ENCODE data around the gene ROR2.

Gene ROR2

GRCh38 chr9:91732187-91733005 is 217.6 kb downstream of the ROR2 start:
- DNase-seq, result no peak

DNA sequence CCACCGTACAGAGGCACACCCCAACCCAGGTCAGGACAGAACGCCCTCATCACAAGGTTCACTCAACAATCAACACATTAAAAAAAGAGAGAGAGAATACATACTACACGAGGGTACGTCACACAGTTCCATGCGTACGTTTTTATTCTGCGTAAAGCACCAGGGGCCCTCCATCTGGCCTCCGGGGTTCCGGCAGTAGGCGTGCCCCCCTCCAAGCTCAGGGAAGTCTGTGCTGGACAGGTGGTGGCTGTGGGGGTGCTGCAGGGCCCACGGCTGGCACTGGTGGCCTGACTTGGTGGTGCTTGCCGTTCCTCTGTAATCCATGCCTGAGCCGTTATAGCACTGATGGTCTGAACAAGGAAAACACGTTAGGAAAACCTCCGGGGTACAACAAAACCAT is 219.2 kb downstream of the ROR2 start:
- no peak for DNase-seq

DNA sequence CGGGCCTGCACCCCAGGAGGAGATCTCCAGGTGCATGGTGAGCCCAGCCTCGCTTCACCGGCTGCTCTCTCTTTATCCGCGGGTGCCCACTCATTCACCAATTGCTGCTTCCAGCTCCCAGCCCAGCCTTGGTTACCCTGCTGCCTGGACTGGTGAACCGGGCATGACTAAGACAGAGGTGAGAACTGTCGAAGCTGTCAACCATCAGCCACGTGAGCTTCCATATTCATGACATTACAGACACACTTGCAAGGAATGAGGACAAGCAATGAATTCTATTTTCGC is 220.5 kb downstream of the ROR2 start:
- no peak for DNase-seq

- DNase-seq, result no peak
These were observed 222.1 kb downstream of the ROR2 start for GRCh38 chr9:91727972-91728371.

DNA sequence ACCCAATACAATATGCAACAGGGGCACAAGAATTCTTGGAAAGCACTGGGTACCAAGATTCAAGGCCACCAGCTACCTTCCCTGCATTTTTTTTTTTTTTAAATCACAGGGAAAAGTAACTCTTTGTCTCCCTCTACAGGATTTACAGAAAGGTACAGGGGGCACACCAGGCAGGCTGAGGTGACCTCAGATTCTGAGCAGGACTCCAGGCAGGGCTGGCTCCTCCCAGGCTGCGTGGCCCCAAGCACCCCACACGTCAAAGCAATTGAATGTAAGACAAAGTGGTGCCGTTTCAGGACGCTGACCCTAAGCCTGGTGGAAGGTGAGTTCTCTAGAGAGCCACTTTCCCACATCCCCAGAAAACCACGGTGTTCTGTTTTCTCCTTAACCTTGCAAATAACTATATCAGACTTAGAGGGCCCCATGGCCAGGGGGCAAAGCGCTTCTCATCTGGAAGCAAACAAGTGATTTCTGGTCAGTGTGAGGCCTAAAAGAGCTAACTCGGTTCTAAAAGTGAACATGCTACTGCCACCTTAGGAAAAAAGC is 222.6 kb downstream of the ROR2 start:
- peak; percentile 14 to 34 for DNase-seq

GRCh38 chr9:91726406-91727100 is 223.5 kb downstream of the ROR2 start:
- DNase-seq, result no peak

DNA sequence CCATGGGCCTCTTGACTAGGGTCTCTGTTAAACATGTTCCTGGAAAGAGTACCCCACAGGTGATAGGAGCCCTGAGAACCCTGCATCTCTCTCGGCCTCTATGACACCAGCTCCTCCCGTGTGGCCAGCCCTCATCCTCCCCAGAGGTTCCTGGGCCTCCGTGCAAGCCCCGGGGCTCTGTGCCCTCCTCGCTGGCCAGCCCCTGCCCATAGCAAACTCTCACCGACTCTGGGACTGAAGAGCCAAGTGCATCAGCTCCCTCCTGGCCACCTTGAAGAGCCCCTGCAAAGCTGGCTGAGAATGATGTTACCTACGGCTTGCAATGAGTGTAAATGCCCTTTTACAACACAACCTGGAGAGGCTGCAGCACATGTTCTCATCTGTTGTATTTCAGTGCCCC is 224.4 kb downstream of the ROR2 start:
- DNase-seq, result no peak

- DNase-seq, result no peak
These were observed 225.2 kb downstream of the ROR2 start for GRCh38 chr9:91724609-91725505.

GRCh38 chr9:91724068-91724440 is 226.0 kb downstream of the ROR2 start:
- no peak for DNase-seq

- no peak for DNase-seq
These were observed 226.5 kb downstream of the ROR2 start for GRCh38 chr9:91723420-91724067.

- no peak for DNase-seq
These were observed 229.0 kb downstream of the ROR2 start for GRCh38 chr9:91720751-91721705.

DNA sequence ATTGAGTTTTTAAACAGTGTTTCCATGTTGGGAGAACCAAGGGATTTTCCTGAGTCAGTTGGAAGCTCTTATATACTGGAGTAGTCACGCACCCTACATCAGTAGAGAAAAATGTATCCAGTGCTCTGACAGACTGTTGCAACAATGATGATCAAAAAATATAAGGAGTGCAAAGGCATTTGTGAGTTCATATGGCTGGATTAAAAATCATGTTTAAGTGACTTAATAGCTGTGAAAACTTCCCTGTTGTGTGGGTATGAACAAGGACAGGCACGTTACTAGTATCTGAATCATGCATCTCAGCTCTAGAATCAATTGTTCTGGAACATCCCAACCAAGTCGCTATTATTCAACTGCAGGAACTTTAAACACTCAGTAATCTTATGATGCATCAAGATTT is 229.7 kb downstream of the ROR2 start:
- no peak for DNase-seq

- no peak for DNase-seq
These were observed 232.0 kb downstream of the ROR2 start for GRCh38 chr9:91718071-91718470.

GRCh38 chr9:91716815-91717214 is 233.2 kb downstream of the ROR2 start:
- DNase-seq, result no peak

DNA sequence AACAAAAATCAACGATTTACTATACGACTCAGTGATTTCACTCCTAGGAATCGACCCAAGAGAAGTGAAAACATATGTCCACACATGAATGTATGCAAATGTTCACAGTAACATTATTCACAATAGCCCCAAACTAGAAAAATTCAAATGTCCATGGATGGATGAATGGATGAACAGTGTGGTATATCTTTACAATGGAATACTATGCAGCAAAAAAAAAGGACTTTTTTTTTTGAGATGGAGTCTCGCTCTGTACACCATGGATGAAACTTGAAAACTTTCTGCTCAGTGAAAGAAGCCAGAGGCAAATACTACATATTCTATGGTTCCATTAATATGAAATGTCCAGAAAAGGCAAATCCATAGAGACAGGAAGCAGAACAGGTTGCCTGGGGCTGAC is 233.8 kb downstream of the ROR2 start:
- no peak for DNase-seq

DNA sequence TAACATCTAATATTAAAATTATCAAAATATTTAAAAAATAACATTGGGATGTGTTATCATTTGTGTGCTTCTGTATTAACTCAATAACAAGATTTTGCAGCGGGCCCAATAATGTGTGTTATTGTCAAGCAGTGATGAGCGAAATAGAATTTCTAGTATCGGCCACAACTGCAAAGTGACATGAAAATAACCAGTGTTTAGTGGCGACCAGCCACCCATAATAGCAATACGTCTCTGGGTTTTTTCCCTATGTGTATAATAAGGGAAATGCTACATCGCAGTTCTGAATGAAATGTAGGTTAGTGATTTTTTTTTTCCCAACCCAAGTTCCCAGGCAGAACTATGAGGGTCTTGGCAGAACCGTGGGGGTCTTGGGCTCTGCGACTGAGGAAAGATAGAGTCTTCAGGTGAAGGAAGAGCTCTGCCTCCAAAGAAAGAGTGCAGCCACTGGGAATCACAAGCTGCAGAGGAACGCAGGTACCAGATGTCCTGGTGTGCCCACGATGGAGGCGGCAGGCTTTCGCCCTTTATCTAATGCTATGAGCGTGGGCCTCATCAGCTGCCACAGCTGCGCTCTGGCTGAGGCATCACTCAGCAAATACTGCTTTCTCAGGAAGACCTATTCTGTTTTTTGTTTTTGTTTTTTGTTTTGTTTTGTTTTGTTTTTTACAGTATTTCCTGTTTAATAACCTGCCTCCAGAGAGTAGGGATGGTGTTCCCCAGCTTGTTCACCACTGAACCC is 235.0 kb downstream of the ROR2 start:
- no peak for DNase-seq

- peak in 1 of 2 donors; percentile 23 for DNase-seq
These were observed 235.8 kb downstream of the ROR2 start for GRCh38 chr9:91714020-91714806.

DNA sequence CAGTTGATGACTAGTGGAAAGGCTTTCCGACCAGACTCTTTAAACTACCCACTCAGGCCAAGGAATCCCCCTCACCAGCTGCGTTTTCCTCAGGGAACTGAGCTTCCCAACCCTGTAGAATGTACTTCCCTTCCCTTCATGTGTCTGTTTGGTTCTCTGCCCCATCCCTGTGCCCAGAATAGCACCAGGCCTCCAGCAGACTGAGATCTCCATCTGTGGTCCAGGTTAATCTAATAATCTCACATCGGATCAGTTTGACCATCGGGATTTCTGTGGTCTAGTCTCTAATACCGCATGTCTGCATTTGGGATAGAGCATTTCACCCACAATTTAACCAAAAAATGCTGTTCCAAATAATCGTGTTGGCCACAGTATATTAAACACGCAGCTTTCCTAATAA is 237.2 kb downstream of the ROR2 start:
- DNase-seq, result no peak

GRCh38 chr9:91711755-91712601 is 238.1 kb downstream of the ROR2 start:
- DNase-seq, result peak; percentile 65 to 82
